A673 (cell line): ENCODE measurements around the gene ZNF664. TPM values are rescaled to one million over a fixed set of nuclear protein-coding genes. Genes with fewer than 3 reads are reported as not detected.

ENCODE experiments used
- BruUV-seq: library from RNA; stranded (reverse); fragments of 400-500 nt; replicated peaks from 2 replicates; lab custom pipeline; 2021; lab: Mats Ljungman, UMichigan
- CTCF ChIA-PET: fragments of 300-600 bp; sonication (Branson Sonifier 250); formaldehyde crosslinking; loops from one replicate; lab custom pipeline; 2022; ENCODE audit warnings: antibody characterized with exemption; lab: Charles Lee
- POLR2A ChIA-PET: fragments of 300-600 bp; sonication (Branson Sonifier 250); formaldehyde crosslinking; loops from one replicate; lab custom pipeline; 2022; ENCODE audit warnings: antibody characterized with exemption; ENCODE audit not compliant: low non-redundant PET; lab: Charles Lee
- DNase-seq: peaks from one replicate; pipeline ENCODE4 v3.0.0-alpha.2; 2015; ENCODE audit warnings: low spot score
- H3K27ac ChIP-seq: fragments of 200-600 bp; sonication (generic); 2 replicates; pipeline ENCODE4 v1.5.1; 2016; ENCODE audit warnings: mixed run types, low read depth, mild to moderate bottlenecking, mixed read lengths, antibody characterized with exemption, low read length; ENCODE audit not compliant: poor library complexity, severe bottlenecking
- H3K27me3 ChIP-seq: fragments of 200-600 bp; sonication (generic); replicated peaks from 2 replicates; pipeline ENCODE4 v1.6.1; 2017; ENCODE audit warnings: mixed run types, low read depth, mild to moderate bottlenecking, mixed read lengths, antibody characterized with exemption, low read length; ENCODE audit not compliant: insufficient read depth, poor library complexity
- H3K36me3 ChIP-seq: fragments of 200-600 bp; sonication (generic); 2 replicates; pipeline ENCODE4 v1.6.1; 2016; ENCODE audit warnings: mixed run types, mild to moderate bottlenecking, mixed read lengths, antibody characterized with exemption, low read length; ENCODE audit not compliant: insufficient read depth, poor library complexity, severe bottlenecking
- H3K4me1 ChIP-seq: fragments of 200-600 bp; sonication (generic); 2 replicates; pipeline ENCODE4 v1.6.1; 2017; ENCODE audit warnings: mixed run types, mild to moderate bottlenecking, mixed read lengths, antibody characterized with exemption, low read length; ENCODE audit not compliant: insufficient read depth, poor library complexity, severe bottlenecking
- H3K4me3 ChIP-seq: fragments of 200-600 bp; sonication (generic); 2 replicates; pipeline ENCODE4 v1.5.1; 2016; ENCODE audit warnings: low read depth, mixed run types, mild to moderate bottlenecking, mixed read lengths, low read length; ENCODE audit not compliant: poor library complexity, severe bottlenecking
- H3K9me3 ChIP-seq: fragments of 200-600 bp; sonication (generic); 2 replicates; pipeline ENCODE4 v1.6.1; 2016; ENCODE audit warnings: mixed run types, low read depth, mild to moderate bottlenecking, mixed read lengths, antibody characterized with exemption, low read length; ENCODE audit not compliant: poor library complexity, severe bottlenecking
- EZH2 ChIP-seq: fragments of 200-600 bp; sonication (generic); IDR thresholded peaks from 2 replicates; pipeline ENCODE4 v1.6.1; 2017; ENCODE audit warnings: borderline replicate concordance, low read depth, mild to moderate bottlenecking, mixed read lengths, antibody characterized with exemption, low read length; ENCODE audit not compliant: poor library complexity, severe bottlenecking
- intact Hi-C: fragments of 100-400 bp; cut with micrococcal nuclease; formaldehyde crosslinking; loops from one replicate; pipeline ENCODE4 v1.10.0; 2022; ENCODE audit not compliant: unreplicated experiment
- total RNA-seq: library from RNA; stranded (reverse); gene quantifications from 2 replicates; pipeline ENCODE4 v1.2.3, GENCODE V29; 2021
- TF ChIP-seq, protein P1 (sequence below): fragments of 300-800, 200-600 bp; sonication (generic); conservative IDR thresholded peaks from 2 replicates; pipeline ENCODE4 v1.5.1; 2017; ENCODE audit warnings: low read depth, mild to moderate bottlenecking, antibody characterized with exemption, low read length, moderate library complexity, mixed read lengths

Gene ZNF664
- total RNA-seq, 1 experiment from 2014 or later = 135 TPM

- POLR2A ChIA-PET = no interaction called here
- CTCF ChIA-PET = no interaction called here
- DNase-seq = no peak
These were observed 21.5 kb upstream of the ZNF664 start for GRCh38 chr12:123951467-123951866.

DNA sequence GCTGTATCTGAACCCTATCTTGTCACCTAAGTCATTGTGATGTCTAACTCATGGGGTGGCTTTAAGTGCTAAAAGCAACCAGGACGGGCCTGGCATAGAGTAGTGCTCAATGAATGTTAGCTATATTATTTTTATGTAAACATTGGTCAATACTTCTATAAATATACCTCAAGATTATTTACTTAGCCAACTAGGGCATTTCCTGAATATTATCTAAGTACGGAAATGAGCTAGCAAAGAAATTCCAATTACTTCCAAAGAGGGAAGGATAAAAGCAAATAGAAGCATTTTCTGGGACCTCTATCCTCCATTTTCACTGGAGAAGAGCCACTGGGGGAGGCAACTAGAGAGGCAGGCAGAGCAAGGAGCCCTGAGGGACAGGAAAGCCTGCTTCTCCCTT is 21.0 kb upstream of the ZNF664 start:
- intact Hi-C loops = no loop called here
- DNase-seq = no peak
- ChIA-PET POLR2A (no interaction called here), CTCF (no interaction called here)
- no peaks in the 10 kb centered on the region for H3K27me3 ChIP-seq
- no peaks in the 10 kb centered on the region for H3K36me3 ChIP-seq
- BruUV-seq = no TSS peak
- H3K4me3 ChIP-seq = no peak overlapping the region
- H3K9me3 ChIP-seq = no peaks in the 10 kb centered on the region
- no peak overlapping the region for H3K27ac ChIP-seq
- TF ChIP-seq EZH2 = no peak
- TF ChIP-seq, protein P1, sequence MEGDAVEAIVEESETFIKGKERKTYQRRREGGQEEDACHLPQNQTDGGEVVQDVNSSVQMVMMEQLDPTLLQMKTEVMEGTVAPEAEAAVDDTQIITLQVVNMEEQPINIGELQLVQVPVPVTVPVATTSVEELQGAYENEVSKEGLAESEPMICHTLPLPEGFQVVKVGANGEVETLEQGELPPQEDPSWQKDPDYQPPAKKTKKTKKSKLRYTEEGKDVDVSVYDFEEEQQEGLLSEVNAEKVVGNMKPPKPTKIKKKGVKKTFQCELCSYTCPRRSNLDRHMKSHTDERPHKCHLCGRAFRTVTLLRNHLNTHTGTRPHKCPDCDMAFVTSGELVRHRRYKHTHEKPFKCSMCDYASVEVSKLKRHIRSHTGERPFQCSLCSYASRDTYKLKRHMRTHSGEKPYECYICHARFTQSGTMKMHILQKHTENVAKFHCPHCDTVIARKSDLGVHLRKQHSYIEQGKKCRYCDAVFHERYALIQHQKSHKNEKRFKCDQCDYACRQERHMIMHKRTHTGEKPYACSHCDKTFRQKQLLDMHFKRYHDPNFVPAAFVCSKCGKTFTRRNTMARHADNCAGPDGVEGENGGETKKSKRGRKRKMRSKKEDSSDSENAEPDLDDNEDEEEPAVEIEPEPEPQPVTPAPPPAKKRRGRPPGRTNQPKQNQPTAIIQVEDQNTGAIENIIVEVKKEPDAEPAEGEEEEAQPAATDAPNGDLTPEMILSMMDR = no peak
- no peaks in the 10 kb centered on the region for H3K4me1 ChIP-seq

More at GRCh38 chr12:123951467-123951866, 21.5 kb upstream of the ZNF664 start:
- intact Hi-C loops = no loop called here
- no peaks in the 10 kb centered on the region for H3K4me1 ChIP-seq
- BruUV-seq = no TSS peak
- TF ChIP-seq, protein P1 = no peak
- no peak for TF ChIP-seq EZH2
- H3K4me3 ChIP-seq = no peak overlapping the region
- no peaks in the 10 kb centered on the region for H3K27me3 ChIP-seq
- H3K9me3 ChIP-seq = no peaks in the 10 kb centered on the region
- no peaks in the 10 kb centered on the region for H3K36me3 ChIP-seq
- H3K27ac ChIP-seq = no peak overlapping the region

- Histone ChIP-seq H3K27me3 (no peaks in the 10 kb centered on the region), H3K4me3 (no peak overlapping the region), H3K36me3 (no peaks in the 10 kb centered on the region), H3K4me1 (no peaks in the 10 kb centered on the region), H3K27ac (no peak overlapping the region), H3K9me3 (no peaks in the 10 kb centered on the region)
- no TSS peak for BruUV-seq
- POLR2A ChIA-PET = no interaction called here
- intact Hi-C loops = no loop called here
- no peak for TF ChIP-seq EZH2
- TF ChIP-seq, protein P1 = no peak
- CTCF ChIA-PET = no interaction called here
- no peak for DNase-seq
These were observed 18.2 kb upstream of the ZNF664 start for GRCh38 chr12:123954647-123955350.
